ENCODE measurements around the gene TNNT3.

The TNNT3 gene

DNA sequence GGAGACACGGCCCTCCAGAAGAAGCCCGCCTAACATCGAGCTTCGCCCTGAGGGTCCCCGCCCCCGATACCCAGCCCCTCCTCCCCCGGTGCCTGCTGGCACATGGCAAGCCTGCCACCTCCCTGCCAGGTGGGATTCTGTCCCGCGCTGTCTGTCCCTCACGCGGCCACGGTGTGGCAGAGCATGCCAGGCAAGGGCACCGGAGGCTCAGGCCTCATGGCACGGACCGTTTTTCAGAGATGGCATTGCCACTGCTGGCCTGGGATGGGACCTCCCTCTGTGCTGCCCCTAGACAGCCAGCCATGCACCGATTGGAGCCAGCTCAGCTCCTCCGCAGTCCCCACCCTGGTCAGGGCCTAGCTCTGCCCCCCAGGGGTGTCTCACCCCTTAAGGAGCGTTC lies 47.0 kb downstream of the TNNT3 start:
- no peaks in the 10 kb centered on the region for H3K27me3 Mint-ChIP-seq (ENCODE audit: low read depth)

DNA sequence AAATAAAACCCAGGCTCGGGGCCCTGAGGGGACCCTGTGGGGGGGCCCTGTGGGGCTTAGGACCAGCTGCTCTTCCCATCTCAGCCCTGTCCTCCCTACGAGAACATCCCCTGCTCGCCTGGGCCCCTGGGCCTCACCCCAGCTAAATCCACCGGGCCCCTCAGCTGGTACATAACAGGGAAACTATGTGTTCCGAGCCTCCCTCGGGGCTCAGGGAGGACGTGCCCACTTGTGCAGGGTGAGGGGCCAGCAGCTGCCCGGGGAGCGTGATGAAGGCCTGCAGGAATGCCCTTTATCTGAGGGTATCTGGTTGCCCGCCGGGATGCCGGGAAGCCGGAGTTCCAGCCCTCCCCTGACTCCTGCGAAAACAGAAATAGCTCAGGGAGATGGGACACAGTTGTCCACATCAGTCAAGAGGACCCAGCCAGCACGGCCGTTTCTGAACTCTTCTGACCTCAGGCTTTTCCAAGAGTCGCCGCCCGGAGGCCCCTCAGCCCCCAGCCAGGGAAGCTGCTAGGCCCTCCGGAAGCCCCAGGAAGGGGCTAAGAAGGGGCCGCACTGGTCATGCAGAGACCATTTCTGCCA lies 48.2 kb downstream of the TNNT3 start:
- no peaks in the 10 kb centered on the region for H3K36me3 Mint-ChIP-seq (ENCODE audit: low read depth)
- TF ChIP-seq, protein P1, sequence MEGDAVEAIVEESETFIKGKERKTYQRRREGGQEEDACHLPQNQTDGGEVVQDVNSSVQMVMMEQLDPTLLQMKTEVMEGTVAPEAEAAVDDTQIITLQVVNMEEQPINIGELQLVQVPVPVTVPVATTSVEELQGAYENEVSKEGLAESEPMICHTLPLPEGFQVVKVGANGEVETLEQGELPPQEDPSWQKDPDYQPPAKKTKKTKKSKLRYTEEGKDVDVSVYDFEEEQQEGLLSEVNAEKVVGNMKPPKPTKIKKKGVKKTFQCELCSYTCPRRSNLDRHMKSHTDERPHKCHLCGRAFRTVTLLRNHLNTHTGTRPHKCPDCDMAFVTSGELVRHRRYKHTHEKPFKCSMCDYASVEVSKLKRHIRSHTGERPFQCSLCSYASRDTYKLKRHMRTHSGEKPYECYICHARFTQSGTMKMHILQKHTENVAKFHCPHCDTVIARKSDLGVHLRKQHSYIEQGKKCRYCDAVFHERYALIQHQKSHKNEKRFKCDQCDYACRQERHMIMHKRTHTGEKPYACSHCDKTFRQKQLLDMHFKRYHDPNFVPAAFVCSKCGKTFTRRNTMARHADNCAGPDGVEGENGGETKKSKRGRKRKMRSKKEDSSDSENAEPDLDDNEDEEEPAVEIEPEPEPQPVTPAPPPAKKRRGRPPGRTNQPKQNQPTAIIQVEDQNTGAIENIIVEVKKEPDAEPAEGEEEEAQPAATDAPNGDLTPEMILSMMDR (IDR thresholded peaks at IDR 0.05; ENCODE audit: unreplicated experiment in 3 of 3): no peak
- no peaks in the 10 kb centered on the region for H3K4me1 Mint-ChIP-seq
- H3K9me3 Mint-ChIP-seq: no peaks in the 10 kb centered on the region
- H3K4me3 Mint-ChIP-seq: no peak overlapping the region
- no peaks in the 10 kb centered on the region for H3K27me3 Mint-ChIP-seq (ENCODE audit: low read depth)
- no peak overlapping the region for H3K27ac Mint-ChIP-seq

More for the DNA sequence above, 47.0 kb downstream of the TNNT3 start:
- H3K4me3 Mint-ChIP-seq: no peak overlapping the region
- no peaks in the 10 kb centered on the region for H3K4me1 Mint-ChIP-seq
- no peak overlapping the region for H3K27ac Mint-ChIP-seq
- TF ChIP-seq, protein P1 (IDR thresholded peaks at IDR 0.05; ENCODE audit: unreplicated experiment in 3 of 3): no peak
- H3K9me3 Mint-ChIP-seq: no peaks in the 10 kb centered on the region
- no peaks in the 10 kb centered on the region for H3K36me3 Mint-ChIP-seq (ENCODE audit: low read depth)

DNA sequence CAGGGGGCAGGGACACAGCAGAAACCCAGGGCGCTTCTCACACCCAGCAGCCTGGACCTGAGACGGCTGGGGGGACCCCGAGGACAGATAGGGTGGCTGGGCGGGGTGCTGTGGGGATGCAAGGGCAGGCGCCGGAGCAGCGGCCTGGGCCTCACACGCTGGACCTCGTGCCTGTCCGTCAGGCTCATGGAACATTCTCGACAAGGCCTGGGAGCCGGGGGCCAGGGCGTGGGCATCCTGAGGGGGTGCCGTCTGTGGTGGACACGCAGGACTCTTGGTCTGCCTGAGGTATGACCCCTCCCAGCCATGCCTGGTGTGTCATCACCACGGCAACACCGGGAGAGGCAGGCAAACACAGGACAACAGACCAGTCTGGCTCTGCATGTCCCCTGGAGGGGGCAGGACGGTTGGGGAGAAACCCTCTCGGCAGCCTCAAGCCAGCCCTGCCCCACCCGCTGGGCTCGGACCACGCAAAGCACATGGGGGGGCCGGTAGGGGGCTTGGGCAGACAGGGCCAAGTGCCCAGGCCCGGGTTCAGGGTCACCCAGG lies 49.0 kb downstream of the TNNT3 start:
- TF ChIP-seq, protein P1 (IDR thresholded peaks at IDR 0.05; ENCODE audit: unreplicated experiment in 3 of 3): no peak
- Mint-ChIP-seq H3K27me3 (ENCODE audit: low read depth) (no peaks in the 10 kb centered on the region), H3K36me3 (ENCODE audit: low read depth) (no peaks in the 10 kb centered on the region), H3K9me3 (no peaks in the 10 kb centered on the region), H3K27ac (no peak overlapping the region), H3K4me3 (no peak overlapping the region), H3K4me1 (no peaks in the 10 kb centered on the region)

DNA sequence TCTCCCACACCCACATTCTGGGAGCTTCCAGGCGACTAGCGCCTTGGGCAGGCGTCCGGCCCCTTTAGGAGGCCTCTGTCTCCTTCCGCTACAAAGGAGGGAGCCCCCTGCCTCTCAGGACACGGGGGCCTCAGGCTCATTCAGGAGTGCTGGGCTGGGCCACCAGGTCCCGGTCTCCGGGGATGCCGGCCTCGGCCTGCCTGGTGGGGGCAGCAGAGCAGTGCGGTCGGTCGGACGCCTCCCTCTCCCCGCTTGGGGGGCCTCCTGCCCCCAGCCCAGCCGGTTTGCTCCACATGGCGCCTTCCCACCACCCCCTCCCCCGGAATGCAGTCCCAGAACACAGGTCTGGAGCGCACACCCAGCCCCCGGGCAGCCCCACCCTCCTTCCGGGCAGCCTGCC lies 49.5 kb downstream of the TNNT3 start:
- Mint-ChIP-seq H3K27ac (no peak overlapping the region), H3K9me3 (no peaks in the 10 kb centered on the region), H3K4me1 (no peaks in the 10 kb centered on the region), H3K27me3 (ENCODE audit: low read depth) (no peaks in the 10 kb centered on the region), H3K4me3 (no peak overlapping the region), H3K36me3 (ENCODE audit: low read depth) (no peaks in the 10 kb centered on the region)
- TF ChIP-seq, protein P1 (IDR thresholded peaks at IDR 0.05; ENCODE audit: unreplicated experiment in 3 of 3): no peak

DNA sequence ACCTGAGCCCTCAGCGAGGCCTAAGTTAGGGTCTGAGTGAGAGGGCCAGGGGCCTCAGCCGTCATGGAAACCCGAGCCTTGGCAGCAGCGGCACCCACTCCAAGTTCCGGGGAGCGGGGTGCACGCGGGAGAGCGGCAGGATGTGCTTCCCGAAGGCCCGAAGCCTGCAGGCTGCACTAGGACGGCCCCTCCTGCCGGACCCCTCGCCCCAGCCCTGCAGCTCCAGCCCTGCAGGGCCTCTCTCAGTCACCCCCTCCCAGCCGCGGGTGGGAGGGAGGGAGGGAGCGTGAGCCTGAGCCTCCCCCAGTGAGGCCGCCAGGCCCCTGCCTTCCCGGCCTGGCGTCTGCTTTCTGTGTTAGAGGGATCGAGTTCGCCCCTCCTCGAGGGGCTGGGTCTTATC lies 50.3 kb downstream of the TNNT3 start:
- H3K27ac Mint-ChIP-seq: no peak overlapping the region
- H3K4me1 Mint-ChIP-seq: no peaks in the 10 kb centered on the region
- H3K4me3 Mint-ChIP-seq: no peak overlapping the region
- no peaks in the 10 kb centered on the region for H3K9me3 Mint-ChIP-seq
- TF ChIP-seq, protein P1 (IDR thresholded peaks at IDR 0.05; ENCODE audit: unreplicated experiment in 3 of 3): no peak
- no peaks in the 10 kb centered on the region for H3K27me3 Mint-ChIP-seq (ENCODE audit: low read depth)
- H3K36me3 Mint-ChIP-seq (ENCODE audit: low read depth): no peaks in the 10 kb centered on the region

DNA sequence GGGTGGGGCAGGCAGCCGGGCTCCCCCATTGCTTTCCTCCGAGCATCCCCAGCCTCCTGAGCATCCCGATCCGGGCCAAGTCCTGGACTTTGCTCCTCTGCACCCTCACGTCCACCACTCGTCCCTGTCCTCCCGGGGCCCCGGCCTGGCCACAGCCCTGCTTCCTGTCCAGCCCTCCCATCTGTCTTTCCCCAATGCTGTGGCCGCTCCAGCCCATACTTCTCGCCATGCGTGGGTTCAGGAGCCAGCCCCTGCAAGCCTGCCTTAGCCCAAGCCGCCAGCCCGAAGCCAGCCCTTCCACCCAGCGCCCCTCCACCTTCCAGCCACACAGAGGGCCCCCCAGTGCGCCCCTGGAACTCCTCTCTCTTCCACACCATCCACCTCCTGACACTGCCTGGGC lies 51.5 kb downstream of the TNNT3 start:
- TF ChIP-seq, protein P1 (IDR thresholded peaks at IDR 0.05; ENCODE audit: unreplicated experiment in 3 of 3): no peak
- no peaks in the 10 kb centered on the region for H3K9me3 Mint-ChIP-seq
- H3K36me3 Mint-ChIP-seq (ENCODE audit: low read depth): no peaks in the 10 kb centered on the region
- H3K4me1 Mint-ChIP-seq: no peaks in the 10 kb centered on the region
- H3K27me3 Mint-ChIP-seq (ENCODE audit: low read depth): no peaks in the 10 kb centered on the region
- peak overlapping the region in 2 of 3 experiments; percentile 72 to 80 for H3K27ac Mint-ChIP-seq
- H3K4me3 Mint-ChIP-seq: no peak overlapping the region
